HG03108 (cell line): ENCODE data around the gene LYZL1.
"Not testable (repeated sequence)": the region's sequence is repeated elsewhere in the genome, so short reads cannot be mapped to it uniquely, and the experiment has no call there.

Experiments used
- ATAC-seq: cut with Tn5 transposase; IDR thresholded peaks from one replicate; pipeline ENCODE4 v1.9.1; 2021; ENCODE audit warnings: moderate library complexity; ENCODE audit not compliant: unreplicated experiment

LYZL1 gene

DNA sequence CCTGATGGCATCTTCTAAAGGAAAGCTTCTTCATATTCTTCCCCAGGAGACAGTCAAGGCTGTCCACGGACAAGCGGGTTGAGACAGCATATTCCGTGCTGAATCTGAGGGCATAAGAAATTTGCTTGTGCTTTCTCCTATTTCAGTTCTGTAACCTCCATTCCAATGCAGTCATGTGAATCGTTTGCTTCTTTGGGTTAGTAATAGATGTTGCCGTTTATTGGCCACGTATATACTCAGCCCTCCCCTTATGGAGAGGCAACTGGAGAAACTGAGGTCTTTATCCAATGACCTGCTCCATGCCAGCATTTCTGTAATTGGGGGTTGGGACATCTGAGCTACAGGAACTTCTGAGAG lies 38.9 kb downstream of the LYZL1 start:
- ATAC-seq = no peak

DNA sequence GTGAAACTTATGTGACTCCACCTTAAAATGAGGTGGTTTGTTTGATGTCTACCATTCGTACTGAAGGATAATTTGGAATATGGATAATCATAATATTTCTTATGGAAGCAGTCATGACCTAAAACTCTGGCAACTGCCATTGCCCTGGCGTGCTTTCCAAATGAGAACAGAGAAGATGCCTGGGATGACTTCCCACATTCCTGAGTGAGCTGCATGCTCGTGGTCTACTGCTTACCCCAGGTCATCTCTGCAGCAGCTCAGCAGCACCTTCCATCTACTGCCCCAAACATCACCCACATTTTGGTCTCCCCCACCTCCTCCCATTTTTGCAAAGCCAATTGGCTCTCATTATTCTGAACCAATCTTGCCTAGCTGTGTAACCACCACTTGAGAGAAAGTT lies 40.1 kb downstream of the LYZL1 start:
- ATAC-seq = no peak

DNA sequence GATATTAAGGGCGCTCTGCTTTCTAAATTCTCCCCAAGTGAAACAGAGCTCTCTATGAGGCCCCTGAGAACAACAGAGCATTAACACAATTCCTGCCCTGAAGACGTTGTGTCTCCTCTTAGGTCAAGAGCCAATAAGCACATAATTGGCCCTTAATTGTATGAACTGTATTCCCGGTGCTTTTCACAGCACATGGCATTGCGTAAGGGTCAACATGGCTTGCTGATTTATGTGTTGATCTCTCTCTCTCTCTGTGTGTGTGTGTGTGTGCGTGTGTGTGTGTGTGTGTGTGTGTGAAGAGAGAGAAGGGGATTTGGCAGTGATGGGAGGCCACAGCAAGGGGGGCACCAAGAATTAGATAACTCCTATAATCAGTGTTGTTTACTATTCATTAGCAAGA lies 40.5 kb downstream of the LYZL1 start:
- no peak for ATAC-seq

DNA sequence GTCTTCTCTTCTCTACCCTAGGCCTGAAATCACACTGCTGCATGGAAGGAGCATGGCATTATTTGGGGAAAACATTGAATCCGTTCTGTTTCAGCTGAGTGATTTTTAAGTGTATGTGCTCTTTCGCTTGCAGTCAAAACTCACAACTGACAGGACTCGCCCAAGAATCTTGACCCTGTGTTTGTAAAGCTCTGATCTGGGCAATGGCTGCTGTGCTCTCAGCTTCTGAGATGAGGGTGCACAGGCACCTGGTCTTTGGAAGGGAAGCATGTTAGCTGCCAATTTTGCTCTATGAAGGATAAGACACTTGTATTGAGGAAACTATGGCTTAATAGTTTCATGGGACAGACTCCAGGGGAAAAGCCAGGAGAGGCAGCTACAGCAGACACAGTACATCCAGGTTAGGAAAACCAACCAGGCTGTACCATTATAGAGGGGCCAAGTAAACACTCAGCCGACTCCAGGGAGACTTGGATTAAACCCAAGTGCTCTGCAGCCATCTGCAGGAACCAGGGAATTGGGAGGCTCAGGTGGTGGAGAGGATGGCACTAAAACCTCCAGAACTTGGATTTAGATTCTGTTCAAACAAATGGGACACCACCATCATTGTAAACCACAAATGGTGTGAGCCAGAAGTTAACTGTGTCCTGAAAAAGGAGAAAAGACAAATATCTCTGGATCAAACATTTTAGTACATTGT lies 43.3 kb downstream of the LYZL1 start:
- no peak for ATAC-seq

DNA sequence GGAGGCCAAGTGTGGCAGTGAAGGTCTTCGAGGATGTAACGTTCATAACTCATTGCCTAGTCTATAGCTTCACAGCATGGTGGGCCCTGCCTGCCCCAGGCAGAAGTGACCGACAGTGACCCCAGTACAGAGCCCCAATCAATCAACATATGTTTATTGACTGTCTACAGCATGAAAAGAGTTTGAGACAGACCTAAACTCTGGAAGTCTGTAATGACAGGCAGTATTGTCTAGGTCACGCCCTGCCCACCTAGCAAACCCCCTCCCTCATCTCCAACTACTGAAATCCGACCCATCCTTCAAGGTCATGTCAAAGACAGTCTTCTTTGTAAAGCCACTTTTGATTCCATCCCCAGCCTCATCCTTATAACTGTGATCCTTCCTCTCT lies 43.9 kb downstream of the LYZL1 start:
- ATAC-seq = no peak

DNA sequence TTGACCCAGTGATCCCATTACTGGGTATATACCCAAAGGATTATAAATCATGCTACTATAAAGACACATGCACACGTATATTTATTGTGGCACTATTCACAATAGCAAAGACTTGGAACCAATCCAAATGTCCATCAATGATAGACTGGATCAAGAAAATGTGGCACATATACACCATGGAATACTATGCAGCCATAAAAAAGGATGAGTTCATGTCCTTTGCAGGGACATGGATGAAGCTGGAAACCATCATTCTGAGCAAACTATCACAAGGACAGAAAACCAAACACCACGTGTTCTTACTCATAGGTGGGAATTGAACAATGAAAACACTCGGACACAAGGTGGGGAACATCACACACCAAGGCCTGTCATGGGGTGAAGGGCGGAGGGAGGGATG lies 48.7 kb downstream of the LYZL1 start:
- not testable (repeated sequence) for ATAC-seq

DNA sequence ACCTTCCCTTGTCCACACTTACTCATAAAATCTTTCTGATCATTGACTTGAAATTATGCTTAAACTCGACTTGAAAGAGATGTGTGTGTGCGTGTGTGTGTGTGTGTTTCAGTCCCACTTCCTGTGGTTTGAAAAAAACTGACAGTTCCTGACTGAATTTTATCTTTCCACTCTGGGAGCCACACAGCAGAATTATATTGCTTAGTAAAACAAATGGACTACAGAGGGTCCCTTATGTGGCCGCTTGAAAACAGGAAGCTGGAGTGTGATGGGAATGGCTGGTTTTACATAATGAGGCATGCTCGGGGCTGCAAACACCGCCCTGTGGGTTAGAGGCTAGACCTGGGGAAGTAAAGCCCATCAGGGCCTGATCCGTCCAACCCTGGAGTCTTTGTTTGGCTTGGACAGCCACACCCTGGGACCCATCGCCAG lies 54.8 kb downstream of the LYZL1 start:
- no peak for ATAC-seq

DNA sequence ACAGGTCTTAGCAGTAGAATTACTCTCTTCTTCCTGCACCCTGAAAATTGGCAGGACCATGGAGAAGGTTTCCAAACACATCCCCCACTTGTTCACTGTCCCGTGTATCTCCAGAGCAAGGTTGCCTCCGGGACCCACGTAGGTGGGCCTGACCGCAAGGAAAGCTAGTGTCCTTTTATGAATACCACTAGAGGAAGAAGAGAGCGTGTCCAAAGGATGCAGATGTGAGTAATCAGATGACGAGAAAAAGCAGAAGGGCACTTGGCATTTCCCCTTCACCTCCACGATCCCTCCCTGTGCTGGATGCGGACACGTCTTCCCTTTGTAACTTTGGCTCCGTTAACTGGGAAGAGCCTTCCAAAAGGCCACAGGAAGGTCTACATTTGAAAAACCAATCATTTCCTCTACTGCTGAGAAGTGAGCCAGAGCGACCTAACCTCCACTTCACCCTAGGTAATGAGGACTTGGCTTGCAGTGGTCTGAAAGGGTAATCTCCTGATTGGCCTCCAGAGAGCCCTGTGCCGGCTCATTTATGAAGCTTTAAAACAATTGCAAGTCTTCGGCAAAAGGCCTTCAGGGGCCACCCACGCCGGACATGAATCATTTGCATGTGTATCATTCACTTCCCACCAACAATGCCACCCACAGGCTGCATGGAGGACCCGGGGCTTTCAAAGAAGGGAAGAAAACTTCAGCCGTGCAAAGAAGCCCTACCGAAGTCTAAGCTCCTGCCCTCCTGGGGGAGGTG lies 55.4 kb downstream of the LYZL1 start:
- ATAC-seq = no peak

DNA sequence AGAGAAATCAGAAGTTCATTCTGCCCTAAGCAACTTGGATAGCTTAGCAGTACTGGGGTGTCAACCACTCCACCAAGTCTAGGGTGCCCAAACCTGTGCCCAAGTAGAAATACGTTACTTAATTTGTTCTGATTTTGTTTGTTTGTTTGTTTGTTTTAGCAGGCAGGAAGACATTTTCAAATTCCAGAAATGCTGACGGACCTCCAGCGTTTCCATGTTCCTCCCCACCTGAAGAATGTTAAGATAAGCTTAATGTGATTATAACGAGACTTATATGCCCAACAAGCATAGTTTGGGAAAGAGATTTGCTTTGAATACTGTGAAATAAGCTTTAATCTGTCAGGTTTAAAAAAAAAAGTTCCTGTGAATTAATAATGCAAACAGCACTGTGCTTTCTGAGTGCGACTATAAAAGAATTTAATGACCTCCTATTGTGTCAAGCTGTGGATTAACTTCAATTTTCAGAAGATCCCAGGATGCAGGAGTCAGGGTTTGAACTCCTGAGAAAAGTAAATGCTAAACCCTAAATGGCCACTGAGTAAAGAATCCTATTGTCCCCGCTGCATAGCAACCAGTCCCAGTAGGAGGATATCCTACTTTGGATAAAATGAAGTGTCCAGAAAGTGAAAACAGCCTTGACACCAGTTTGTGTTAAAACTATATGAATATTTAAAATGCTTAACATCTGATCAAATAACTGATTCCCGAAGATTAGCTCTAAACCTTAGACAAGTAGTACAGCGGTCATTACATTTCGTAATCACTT lies 56.5 kb downstream of the LYZL1 start:
- no peak for ATAC-seq

DNA sequence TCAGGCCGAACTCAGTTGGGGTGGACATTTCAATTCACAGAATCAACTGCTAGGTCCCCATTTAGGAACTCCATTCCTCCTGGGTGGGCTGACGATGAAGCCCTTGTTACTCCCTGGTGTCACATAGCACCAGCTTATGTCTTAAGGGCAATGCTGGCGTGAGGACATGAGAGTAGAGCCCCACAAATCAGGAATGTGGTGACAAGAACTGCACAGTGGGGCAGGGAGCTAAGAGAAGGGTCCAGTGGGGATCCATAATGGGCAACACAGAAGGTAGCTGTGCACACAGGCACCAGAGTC lies 57.0 kb downstream of the LYZL1 start:
- no peak for ATAC-seq

DNA sequence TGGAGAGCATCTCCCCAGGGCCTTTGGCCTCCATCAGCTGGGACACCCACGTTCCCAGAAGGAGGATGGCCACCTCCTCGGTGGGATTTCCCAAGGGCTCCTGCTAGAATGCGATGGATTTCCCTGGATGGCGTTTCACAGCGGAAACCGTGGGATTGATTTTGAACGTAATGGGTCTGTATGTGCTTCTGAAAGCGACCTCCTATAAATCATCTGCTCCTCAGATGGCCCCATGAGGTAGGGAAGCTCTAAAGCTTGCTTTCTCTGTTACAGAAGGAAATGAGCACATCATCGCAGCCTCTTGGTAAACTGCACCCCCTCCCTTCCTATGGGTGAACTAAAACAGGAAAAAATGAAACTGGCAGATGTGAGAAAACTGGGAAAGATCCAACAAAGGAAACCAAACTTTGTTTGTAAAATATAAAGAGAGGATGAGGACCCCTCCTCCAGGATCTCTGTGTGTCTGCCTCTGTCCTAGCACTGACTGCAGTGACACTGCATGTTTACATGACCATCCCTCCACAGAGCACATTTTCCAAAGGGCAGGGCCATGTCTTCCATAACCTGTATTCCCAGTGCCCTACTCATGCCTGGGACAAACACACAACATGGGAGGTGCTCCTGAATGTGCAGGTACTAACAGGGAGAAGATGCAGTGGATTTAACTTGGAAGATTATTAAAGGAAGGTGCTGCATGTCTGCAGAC lies 57.6 kb downstream of the LYZL1 start:
- no peak for ATAC-seq

DNA sequence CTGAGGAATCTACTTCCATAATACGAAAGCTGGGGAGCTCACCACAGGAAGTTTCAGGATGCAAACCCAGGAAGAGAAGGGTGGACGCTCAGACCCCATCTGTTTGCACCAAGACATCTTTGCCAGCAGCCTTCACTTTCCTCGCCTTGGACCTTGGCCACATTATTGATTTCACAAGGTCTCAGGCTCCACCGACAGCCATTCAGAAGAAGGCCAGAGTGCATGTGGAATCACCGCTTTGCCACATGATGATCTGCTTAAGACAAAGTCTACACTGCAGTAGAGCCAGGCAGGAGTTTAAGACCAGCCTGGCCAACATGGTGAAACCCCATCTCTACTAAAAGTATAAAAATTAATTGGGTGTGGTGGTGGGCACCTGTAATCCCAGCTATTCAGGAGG lies 60.0 kb downstream of the LYZL1 start:
- ATAC-seq = no peak

DNA sequence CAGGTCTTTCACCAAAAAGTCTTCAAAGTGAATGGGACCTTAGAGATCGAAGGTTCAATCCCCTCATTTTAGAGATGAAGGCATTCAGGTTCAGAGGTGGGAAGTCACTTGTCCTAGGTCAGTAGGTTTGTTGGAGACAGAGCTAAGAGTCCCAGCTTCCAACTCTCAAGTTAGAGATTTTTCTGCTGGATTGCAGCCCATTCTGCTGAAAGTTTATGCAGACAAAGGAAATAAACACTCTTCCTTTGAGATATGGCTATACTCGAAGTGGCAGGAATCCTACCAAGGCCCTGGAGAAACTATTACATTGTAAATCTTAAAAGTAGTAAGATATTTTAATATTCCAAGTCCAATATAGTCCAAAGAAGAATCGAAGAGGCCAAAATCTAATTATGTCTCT lies 64.4 kb downstream of the LYZL1 start:
- ATAC-seq = no peak

DNA sequence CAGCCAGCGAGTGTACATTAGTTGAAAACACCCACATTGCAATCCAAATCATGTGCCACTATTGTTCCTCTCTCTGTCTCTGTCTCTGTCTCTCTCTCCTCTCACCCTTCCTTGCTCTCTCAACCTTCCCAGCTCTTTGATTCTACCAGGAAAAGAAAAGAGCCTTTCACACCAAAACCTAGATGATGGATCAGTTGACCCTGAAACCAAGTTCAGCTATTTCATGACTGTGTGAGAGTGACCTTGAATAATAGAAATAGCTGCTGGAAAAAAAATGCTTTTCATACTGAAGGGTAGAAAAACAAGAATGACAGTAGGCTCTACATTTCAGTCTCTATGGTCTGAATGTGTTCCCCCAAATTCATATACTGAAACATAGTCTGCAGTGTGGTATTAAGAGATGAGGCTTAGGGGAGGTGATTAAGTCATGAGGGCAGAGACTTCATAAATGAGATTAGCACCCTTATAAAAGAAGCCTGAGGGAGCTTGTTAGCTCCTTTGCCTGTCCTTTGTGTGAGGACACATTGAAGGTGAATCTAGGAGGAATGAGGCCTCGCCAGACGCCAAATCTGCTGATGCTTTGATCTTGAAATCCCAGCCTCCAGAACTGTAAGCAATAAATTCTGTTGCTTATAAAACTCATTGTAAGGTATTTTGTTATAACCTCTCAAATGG lies 65.2 kb downstream of the LYZL1 start:
- no peak for ATAC-seq

DNA sequence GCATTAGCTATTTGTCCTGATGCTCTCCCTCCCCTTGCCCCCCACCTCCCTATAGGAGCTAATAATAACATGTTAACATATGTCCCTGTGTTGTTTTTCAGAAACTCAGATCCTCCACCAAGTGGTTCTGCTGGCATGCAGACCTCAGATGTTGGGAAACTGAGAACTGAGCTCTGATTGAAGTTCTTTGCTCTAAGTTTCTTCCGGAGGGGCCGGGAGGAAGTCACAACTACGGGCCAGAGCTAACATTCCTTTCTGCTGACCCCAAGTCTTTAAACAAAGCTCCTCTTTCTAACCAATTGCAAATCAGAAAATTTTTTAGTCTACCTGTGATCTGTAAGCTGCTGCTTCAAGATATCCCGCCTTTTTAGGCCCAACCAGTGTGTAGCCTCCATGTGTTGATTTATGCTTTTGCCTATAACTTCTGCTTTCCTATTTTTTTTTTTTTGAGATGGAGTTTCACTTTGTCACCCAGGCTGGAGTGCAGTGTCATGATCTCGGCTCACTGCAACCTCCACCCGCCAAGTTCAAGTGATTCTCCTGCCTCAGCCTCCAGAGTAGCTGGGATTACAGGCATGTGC lies 66.6 kb downstream of the LYZL1 start:
- no peak for ATAC-seq

DNA sequence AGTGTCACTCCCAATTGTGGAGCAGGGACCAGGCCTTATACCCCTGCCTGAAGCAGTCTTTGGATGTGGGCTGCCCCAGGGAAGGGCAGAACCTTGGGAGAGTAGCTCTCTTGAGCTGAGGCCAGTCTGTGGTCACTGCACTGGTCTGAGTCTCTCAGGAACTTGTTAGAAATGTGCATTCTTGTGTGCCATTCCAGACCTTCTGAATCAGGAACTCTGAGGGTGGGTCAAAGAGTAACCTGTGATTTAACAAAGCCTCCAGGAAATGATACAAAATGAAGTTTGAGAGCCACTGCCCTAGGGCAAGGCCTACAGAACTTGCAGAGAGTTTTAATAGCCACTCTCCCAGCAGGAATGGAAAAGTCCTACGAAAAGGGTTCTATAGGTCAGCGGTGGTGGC lies 68.1 kb downstream of the LYZL1 start:
- ATAC-seq = no peak

DNA sequence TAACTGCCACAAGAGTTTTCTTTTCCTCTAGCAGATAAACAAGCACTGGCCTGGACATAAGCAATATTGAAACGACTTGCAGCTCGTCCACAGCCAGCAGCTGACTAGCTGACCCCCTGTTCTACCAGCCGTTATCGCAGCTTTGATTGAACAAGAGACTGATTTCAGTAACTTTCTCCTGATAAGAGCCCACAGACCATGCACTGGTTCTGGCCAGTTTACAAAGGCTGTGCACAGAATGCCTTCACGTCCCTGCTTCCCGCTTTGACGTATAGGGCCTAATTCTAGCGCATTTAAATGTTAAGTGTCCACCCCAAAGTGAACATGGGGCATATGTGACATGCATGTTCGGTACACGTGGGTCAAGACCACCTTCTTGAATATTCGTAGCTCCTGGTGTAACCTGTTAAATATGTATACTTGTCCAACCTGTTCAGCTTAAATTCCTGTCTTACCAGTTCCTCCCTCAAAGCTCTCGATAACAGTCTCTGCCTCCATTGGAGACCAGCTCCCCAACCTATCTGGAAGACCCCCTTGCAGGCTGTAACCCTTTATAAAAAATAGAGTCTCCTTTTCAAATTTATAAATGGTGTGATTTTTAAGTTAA lies 69.2 kb downstream of the LYZL1 start:
- ATAC-seq = no peak

DNA sequence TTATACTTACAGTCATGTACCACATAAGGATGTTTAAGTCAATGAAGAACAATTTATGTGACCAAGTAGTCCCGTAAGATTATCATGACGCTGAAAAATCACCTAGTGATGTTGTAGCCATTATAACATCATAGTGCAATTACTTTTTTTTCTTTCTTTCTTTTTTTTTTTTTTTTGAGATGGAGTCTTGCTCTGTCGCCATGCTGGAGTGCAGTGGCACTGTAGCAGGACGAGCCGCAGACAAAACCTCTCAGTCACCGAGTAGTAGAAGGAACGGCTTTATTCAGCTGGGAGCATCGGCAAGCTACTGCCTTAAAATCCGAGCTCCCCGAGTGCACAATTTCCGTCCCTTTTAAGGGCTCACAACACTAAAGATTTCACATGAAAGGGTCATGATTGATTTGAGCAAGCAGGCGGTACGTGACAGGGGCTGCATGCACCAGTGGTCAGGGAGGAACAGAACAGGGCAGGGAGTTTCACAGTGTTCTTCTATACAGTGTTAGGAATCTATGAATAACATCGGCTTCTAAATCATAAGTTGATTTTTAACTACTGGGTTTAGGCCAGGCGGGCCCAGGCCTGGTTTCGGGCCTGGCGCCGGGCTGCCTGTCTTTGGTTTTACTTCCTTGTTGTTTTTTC lies 71.5 kb downstream of the LYZL1 start:
- not testable (repeated sequence) for ATAC-seq
